ENCODE measurements around the gene RACGAP1.

GRCh38 chr12:49978125-49978524 lies 47.2 kb downstream of the RACGAP1 start:
- TF ChIP-seq, protein P1, sequence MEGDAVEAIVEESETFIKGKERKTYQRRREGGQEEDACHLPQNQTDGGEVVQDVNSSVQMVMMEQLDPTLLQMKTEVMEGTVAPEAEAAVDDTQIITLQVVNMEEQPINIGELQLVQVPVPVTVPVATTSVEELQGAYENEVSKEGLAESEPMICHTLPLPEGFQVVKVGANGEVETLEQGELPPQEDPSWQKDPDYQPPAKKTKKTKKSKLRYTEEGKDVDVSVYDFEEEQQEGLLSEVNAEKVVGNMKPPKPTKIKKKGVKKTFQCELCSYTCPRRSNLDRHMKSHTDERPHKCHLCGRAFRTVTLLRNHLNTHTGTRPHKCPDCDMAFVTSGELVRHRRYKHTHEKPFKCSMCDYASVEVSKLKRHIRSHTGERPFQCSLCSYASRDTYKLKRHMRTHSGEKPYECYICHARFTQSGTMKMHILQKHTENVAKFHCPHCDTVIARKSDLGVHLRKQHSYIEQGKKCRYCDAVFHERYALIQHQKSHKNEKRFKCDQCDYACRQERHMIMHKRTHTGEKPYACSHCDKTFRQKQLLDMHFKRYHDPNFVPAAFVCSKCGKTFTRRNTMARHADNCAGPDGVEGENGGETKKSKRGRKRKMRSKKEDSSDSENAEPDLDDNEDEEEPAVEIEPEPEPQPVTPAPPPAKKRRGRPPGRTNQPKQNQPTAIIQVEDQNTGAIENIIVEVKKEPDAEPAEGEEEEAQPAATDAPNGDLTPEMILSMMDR (conservative IDR thresholded peaks at IDR 0.05; ENCODE audit: low read depth, low read length) = no peak
- TF ChIP-seq BHLHE40 (IDR thresholded peaks at IDR 0.05; ENCODE audit: low read depth, low read length) (no peak), POLR2A (IDR thresholded peaks at IDR 0.05; ENCODE audit: low read depth, low read length) (no peak), SMC3 (IDR thresholded peaks at IDR 0.05; ENCODE audit: low read depth, low read length) (no peak), MAFK (IDR thresholded peaks at IDR 0.05; ENCODE audit: low read depth, low read length) (no peak), CEBPB (IDR thresholded peaks at IDR 0.05; ENCODE audit: low read depth, low read length) (no peak), RAD21 (IDR thresholded peaks at IDR 0.05; ENCODE audit: low read length) (no peak), MXI1 (IDR thresholded peaks at IDR 0.05; ENCODE audit: borderline replicate concordance, low read depth, low read length) (no peak), RCOR1 (IDR thresholded peaks at IDR 0.05; ENCODE audit: insufficient replicate concordance, low read length) (no peak)

All from IMR-90 (cell line).